HepG2 (cell line): ENCODE results near the gene PRR36. TPM values are rescaled to one million over a fixed set of nuclear protein-coding genes. Genes with fewer than 3 reads are reported as not detected.

Experiments
- ATF3 ChIP-seq: sonication (generic); formaldehyde crosslinking; IDR thresholded peaks from 2 replicates; pipeline ENCODE4 v1.4.0; 2020; ENCODE audit warnings: missing genetic modification reagents
- BORCS8-MEF2B ChIP-seq: sonication (generic); formaldehyde crosslinking; IDR thresholded peaks from 2 replicates; pipeline ENCODE4 v1.8.0; 2022; ENCODE audit warnings: mild to moderate bottlenecking, missing genetic modification reagents
- BRD4 ChIP-seq: sonication (generic); formaldehyde crosslinking; IDR thresholded peaks from 2 replicates; pipeline ENCODE4 v1.4.0; 2020; ENCODE audit warnings: missing genetic modification reagents
- CREB3 ChIP-seq: sonication (generic); formaldehyde crosslinking; IDR thresholded peaks from 2 replicates; pipeline ENCODE4 v1.5.0; 2020; ENCODE audit warnings: missing genetic modification reagents
- CSRNP2 ChIP-seq: sonication (generic); formaldehyde crosslinking; conservative IDR thresholded peaks from 2 replicates; pipeline ENCODE4 v1.8.0; 2022; ENCODE audit warnings: low read depth, missing genetic modification reagents
- FLYWCH1 ChIP-seq: sonication (generic); formaldehyde crosslinking; IDR thresholded peaks from 2 replicates; pipeline ENCODE4 v1.8.1; 2023; ENCODE audit warnings: mild to moderate bottlenecking, missing genetic modification reagents
- GABPB1 ChIP-seq: IDR thresholded peaks from 2 replicates; pipeline ENCODE4 v1.6.1; 2016; ENCODE audit warnings: mild to moderate bottlenecking, missing genetic modification reagents, moderate library complexity, missing compliant biosample characterization
- GATAD1 ChIP-seq: IDR thresholded peaks from 2 replicates; pipeline ENCODE4 v1.6.1; 2016; ENCODE audit warnings: missing genetic modification reagents, missing compliant biosample characterization
- GPN1 ChIP-seq: sonication (generic); formaldehyde crosslinking; IDR thresholded peaks from 2 replicates; pipeline ENCODE4 v1.5.1; 2020; ENCODE audit warnings: missing genetic modification reagents, borderline replicate concordance
- GTF2F1 ChIP-seq: fragments of 150-350 bp; IDR thresholded peaks from 2 replicates; pipeline ENCODE4 v1.6.1; 2014; ENCODE audit warnings: low read length
- HES4 ChIP-seq: sonication (generic); formaldehyde crosslinking; IDR thresholded peaks from 2 replicates; pipeline ENCODE4 v1.9.0; 2021; ENCODE audit warnings: mild to moderate bottlenecking, missing genetic modification reagents, borderline replicate concordance
- KAT7 ChIP-seq: IDR thresholded peaks from 2 replicates; pipeline ENCODE4 v1.6.1; 2018; ENCODE audit warnings: borderline replicate concordance, missing compliant biosample characterization
- KLF6 ChIP-seq: IDR thresholded peaks from 2 replicates; pipeline ENCODE4 v1.8.0; 2016; ENCODE audit warnings: missing biosample characterization, missing genetic modification reagents
- MYC ChIP-seq: sonication (generic); formaldehyde crosslinking; IDR thresholded peaks from 2 replicates; pipeline ENCODE4 v1.9.0; 2021; ENCODE audit warnings: missing genetic modification reagents, borderline replicate concordance
- PBX3 ChIP-seq: sonication (generic); formaldehyde crosslinking; IDR thresholded peaks from 2 replicates; pipeline ENCODE4 v1.8.1; 2023; ENCODE audit warnings: missing genetic modification reagents, inconsistent platforms, borderline replicate concordance
- SIX4 ChIP-seq: sonication (generic); formaldehyde crosslinking; IDR thresholded peaks from 2 replicates; pipeline ENCODE4 v1.4.0; 2020; ENCODE audit warnings: missing genetic modification reagents
- ZBTB4 ChIP-seq: sonication (generic); formaldehyde crosslinking; IDR thresholded peaks from 2 replicates; pipeline ENCODE4 v1.4.0; 2020; ENCODE audit warnings: missing genetic modification reagents, mild to moderate bottlenecking, borderline replicate concordance
- ZMYM4 ChIP-seq: sonication (generic); formaldehyde crosslinking; IDR thresholded peaks from 2 replicates; pipeline ENCODE4 v1.8.1; 2023; ENCODE audit warnings: mild to moderate bottlenecking, missing genetic modification reagents
- ZNF20 ChIP-seq: sonication (generic); formaldehyde crosslinking; IDR thresholded peaks from 2 replicates; pipeline ENCODE4 v1.4.0; 2020; ENCODE audit warnings: mild to moderate bottlenecking, moderate library complexity, missing genetic modification reagents
- ZNF446 ChIP-seq: sonication (generic); formaldehyde crosslinking; IDR thresholded peaks from 2 replicates; pipeline ENCODE4 v1.5.0; 2020; ENCODE audit warnings: mild to moderate bottlenecking, missing genetic modification reagents
- ZNF652 ChIP-seq: IDR thresholded peaks from 2 replicates; pipeline ENCODE4 v1.6.1; 2016; ENCODE audit warnings: low read depth, borderline replicate concordance
- ZNF746 ChIP-seq: sonication (generic); formaldehyde crosslinking; IDR thresholded peaks from 2 replicates; pipeline ENCODE4 v1.8.0; 2022; ENCODE audit warnings: mild to moderate bottlenecking, missing genetic modification reagents
- polyA plus RNA-seq, 8 experiments: library from polyadenylated mRNA; depleted of rRNA in 3 of 8; stranded (reverse) in 7 of 8; unstranded in 1 of 8; fragments of >200 nt; fragmentation: Illumina TruSeq in 4 of 8; extraction: Trizol in 4 of 8; gene quantifications; 2 replicates each; pipeline versions ENCODE4 v1.2.1 to v1.2.3, GENCODE V29; 2011 to 2016; ENCODE audit warnings: low read depth in 4 of 8, missing spikeins in 1 of 8, mixed read lengths in 1 of 8; ENCODE audit not compliant: insufficient read depth in 1 of 8
- total RNA-seq, 5 experiments: library from RNA; depleted of rRNA; stranded (reverse); fragments of >200 nt; fragmentation: Illumina TruSeq; extraction: Trizol; gene quantifications; 2 replicates each; pipeline ENCODE4 v1.2.3, GENCODE V29; 2016; ENCODE audit warnings: low read depth in 1 of 5

The PRR36 gene
- total and polyA plus RNA-seq, 2 of the 13 experiments (the other 11 are each of a cell fraction or from before 2014, with no cell fraction given): 0.07 to 0.17 TPM

GRCh38 chr19:7852851-7853769 is 21.1 kb downstream of the PRR36 start (continued):
- TF ChIP-seq ZBTB4 (CRISPR knock-in tag) (0 out of 2 replicates have a peak, but pooled peaks have one; percentile 82), HES4 (CRISPR knock-in tag) (0 out of 2 replicates have a peak, but pooled peaks have one; percentile 78), KAT7 (CRISPR knock-in tag) (peak; percentile 69; the same call in 1 of the 2 replicates), GTF2F1 (no peak), FLYWCH1 (CRISPR knock-in tag) (no peak), ZNF446 (CRISPR knock-in tag) (0 out of 2 replicates have a peak, but pooled peaks have one; percentile 56), GPN1 (CRISPR knock-in tag) (no peak), ZNF20 (CRISPR knock-in tag) (no peak), ZMYM4 (peak; percentile 78), KLF6 (CRISPR knock-in tag) (peak; percentile 94; the same call in 1 of the 2 replicates), ZNF652 (CRISPR knock-in tag) (peak; percentile 39; the same call in 1 of the 2 replicates), PBX3 (CRISPR knock-in tag) (0 out of 2 replicates have a peak, but pooled peaks have one; percentile 50), ATF3 (peak; percentile 43; the same call in 1 of the 2 replicates), MYC (peak; percentile 87; the same call in 1 of the 2 replicates), BORCS8-MEF2B (CRISPR knock-in tag) (peak; percentile 91; the same call in 1 of the 2 replicates), GABPB1 (CRISPR knock-in tag) (peak; percentile 80), BRD4 (CRISPR knock-in tag) (0 out of 2 replicates have a peak, but pooled peaks have one; percentile 69), SIX4 (no peak), CSRNP2 (no peak), ZNF746 (CRISPR knock-in tag) (no peak; the same call in none of the 2 replicates), CREB3 (CRISPR knock-in tag) (no peak), GATAD1 (CRISPR knock-in tag) (peak; percentile 73; the same call in 1 of the 2 replicates)
